ENCODE measurements around the gene NLRP9.

DNA sequence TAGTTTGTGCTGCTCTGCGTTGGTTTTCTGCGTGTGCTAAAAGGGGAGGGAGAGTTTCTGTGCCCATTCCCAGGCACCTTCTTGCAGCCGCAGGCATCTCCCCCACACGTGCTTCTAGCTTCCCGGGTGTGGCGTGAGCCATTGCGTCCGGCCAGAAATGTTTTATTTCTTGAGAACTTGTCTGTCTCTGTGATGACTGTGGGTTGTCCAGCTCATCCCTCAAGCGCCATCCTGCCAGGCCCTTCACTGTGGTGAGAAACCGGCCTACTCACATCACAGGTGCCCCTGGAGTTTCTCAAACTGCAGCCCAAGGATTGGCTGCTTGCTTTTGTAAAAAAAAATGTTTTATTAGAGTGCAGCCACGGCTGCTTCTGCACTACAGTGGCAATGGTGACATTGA is 39.0 kb downstream of the NLRP9 start:
- TF ChIP-seq, protein P1, sequence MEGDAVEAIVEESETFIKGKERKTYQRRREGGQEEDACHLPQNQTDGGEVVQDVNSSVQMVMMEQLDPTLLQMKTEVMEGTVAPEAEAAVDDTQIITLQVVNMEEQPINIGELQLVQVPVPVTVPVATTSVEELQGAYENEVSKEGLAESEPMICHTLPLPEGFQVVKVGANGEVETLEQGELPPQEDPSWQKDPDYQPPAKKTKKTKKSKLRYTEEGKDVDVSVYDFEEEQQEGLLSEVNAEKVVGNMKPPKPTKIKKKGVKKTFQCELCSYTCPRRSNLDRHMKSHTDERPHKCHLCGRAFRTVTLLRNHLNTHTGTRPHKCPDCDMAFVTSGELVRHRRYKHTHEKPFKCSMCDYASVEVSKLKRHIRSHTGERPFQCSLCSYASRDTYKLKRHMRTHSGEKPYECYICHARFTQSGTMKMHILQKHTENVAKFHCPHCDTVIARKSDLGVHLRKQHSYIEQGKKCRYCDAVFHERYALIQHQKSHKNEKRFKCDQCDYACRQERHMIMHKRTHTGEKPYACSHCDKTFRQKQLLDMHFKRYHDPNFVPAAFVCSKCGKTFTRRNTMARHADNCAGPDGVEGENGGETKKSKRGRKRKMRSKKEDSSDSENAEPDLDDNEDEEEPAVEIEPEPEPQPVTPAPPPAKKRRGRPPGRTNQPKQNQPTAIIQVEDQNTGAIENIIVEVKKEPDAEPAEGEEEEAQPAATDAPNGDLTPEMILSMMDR (IDR thresholded peaks at IDR 0.05): no peak
- no peak for TF ChIP-seq POLR2A (IDR thresholded peaks at IDR 0.05)

Measured in testis (tissue), 2 donors.